ENCODE results near the gene ERC2. TPM values are rescaled to one million over a fixed set of nuclear protein-coding genes. Genes with fewer than 3 reads are reported as not detected.

The ERC2 gene
- polyA plus RNA-seq, 3 donors, result not detected

DNA sequence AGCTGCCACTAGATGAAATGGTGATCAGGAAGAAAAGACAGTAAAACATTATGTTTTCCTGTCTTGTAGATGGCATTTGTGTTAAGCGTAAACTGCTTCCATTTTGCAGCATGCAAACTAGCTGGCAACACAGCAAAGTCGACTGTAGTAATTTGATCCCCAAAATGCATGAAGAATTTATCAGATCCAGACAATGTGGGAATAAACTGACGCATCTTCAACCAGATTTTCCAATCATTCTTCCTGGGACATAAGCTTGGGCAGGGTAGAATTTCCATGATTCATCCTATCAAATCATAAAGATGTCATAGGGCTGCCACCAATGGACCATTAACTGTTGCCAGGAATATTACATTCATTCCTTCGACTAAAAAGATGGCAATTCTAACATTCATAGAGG is 260.3 kb downstream of the ERC2 start:
- Histone ChIP-seq H3K27ac (ENCODE audit: low read depth in 1 of 2, low read length in 2 of 2) (no peak overlapping the region), H3K79me2 (ENCODE audit: insufficient read depth, low read length) (no peaks in the 10 kb centered on the region), H4K20me1 (ENCODE audit: insufficient read depth, low read length) (no peaks in the 10 kb centered on the region), H3K4me3 (replicated peaks in 1 of 3; ENCODE audit: low read depth in 2 of 3, low read length in 3 of 3) (no peak overlapping the region), H3K9ac (ENCODE audit: insufficient read depth, low read length, poor library complexity, severe bottlenecking) (no peak overlapping the region), H3K9me3 (replicated peaks in 1 of 2; ENCODE audit: control insufficient read depth in 1 of 2, insufficient read depth in 1 of 2, low read length in 2 of 2) (peaks cover 0 to 4% of the 10 kb centered on the region in 2 donors), H3K4me2 (replicated peaks; ENCODE audit: extremely low read depth, low read length, poor library complexity, severe bottlenecking) (no peak overlapping the region), H3K4me1 (ENCODE audit: control insufficient read depth in 1 of 2, insufficient read depth in 2 of 2, low read length in 2 of 2) (no peaks in the 10 kb centered on the region), H2AFZ (ENCODE audit: insufficient read depth, low read depth, low read length, poor library complexity, severe bottlenecking) (no peak overlapping the region), H3K36me3 (replicated peaks in 1 of 2; ENCODE audit: control insufficient read depth in 1 of 2, insufficient read depth in 2 of 2, low read length in 2 of 2) (no peaks in the 10 kb centered on the region), H3K27me3 (ENCODE audit: control insufficient read depth in 2 of 2, insufficient read depth in 2 of 2, low read length in 2 of 2) (no peaks in the 10 kb centered on the region)
- H3K9me3 Mint-ChIP-seq, result peaks cover 0 to 10% (median under 1%) of the 10 kb centered on the region in 7 donors
- no peak overlapping the region for H3K27ac Mint-ChIP-seq
- intact Hi-C loops (cut with micrococcal nuclease), result no loop called here
- no peaks in the 10 kb centered on the region for H3K4me1 Mint-ChIP-seq
- TF ChIP-seq CTCF (IDR thresholded peaks at IDR 0.05), result no peak
- H3K36me3 Mint-ChIP-seq, result no peaks in the 10 kb centered on the region
- DNase-seq, result no peak
- peaks cover 0 to 3% (median 2%) of the 10 kb centered on the region in 3 donors for H3K27me3 Mint-ChIP-seq (ENCODE audit: low read depth in 3 of 3)
- H3K4me3 Mint-ChIP-seq, result no peak overlapping the region
- WGBS (ENCODE audit: insufficient coverage), result 100% methylated on average over 1 of the region's 4 CpGs

DNA sequence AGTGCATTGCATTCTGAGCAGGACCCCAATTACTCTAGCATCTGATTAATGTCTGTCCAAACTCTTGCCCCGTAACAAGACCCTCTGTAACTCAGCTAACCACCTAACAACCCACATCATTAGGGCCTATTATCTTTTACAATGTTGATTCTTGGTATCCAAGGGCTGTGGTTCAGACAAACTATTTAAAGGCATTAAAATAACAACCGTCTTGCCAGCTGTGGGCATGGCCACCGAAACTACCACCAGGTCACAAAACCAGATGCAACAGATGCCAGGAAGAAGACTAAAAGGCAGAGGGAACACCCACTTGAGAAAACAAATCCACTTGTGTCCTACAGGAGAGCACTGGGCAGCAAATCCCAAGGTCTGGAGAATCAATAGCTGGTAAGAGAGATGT is 262.9 kb downstream of the ERC2 start:
- Histone ChIP-seq H3K4me3 (replicated peaks in 1 of 3; ENCODE audit: low read depth in 2 of 3, low read length in 3 of 3) (no peak overlapping the region), H3K27me3 (ENCODE audit: control insufficient read depth in 2 of 2, insufficient read depth in 2 of 2, low read length in 2 of 2) (no peaks in the 10 kb centered on the region), H3K79me2 (ENCODE audit: insufficient read depth, low read length) (no peaks in the 10 kb centered on the region), H3K4me1 (ENCODE audit: control insufficient read depth in 1 of 2, insufficient read depth in 2 of 2, low read length in 2 of 2) (no peaks in the 10 kb centered on the region), H2AFZ (ENCODE audit: insufficient read depth, low read depth, low read length, poor library complexity, severe bottlenecking) (no peak overlapping the region), H3K4me2 (replicated peaks; ENCODE audit: extremely low read depth, low read length, poor library complexity, severe bottlenecking) (no peak overlapping the region), H3K27ac (ENCODE audit: low read depth in 1 of 2, low read length in 2 of 2) (no peak overlapping the region), H4K20me1 (ENCODE audit: insufficient read depth, low read length) (no peaks in the 10 kb centered on the region), H3K36me3 (replicated peaks in 1 of 2; ENCODE audit: control insufficient read depth in 1 of 2, insufficient read depth in 2 of 2, low read length in 2 of 2) (no peaks in the 10 kb centered on the region), H3K9ac (ENCODE audit: insufficient read depth, low read length, poor library complexity, severe bottlenecking) (no peak overlapping the region), H3K9me3 (replicated peaks in 1 of 2; ENCODE audit: control insufficient read depth in 1 of 2, insufficient read depth in 1 of 2, low read length in 2 of 2) (no peaks in the 10 kb centered on the region)
- no peak for TF ChIP-seq CTCF (IDR thresholded peaks at IDR 0.05)
- no peaks in the 10 kb centered on the region for H3K4me1 Mint-ChIP-seq
- H3K4me3 Mint-ChIP-seq, result no peak overlapping the region
- peaks cover 0 to 5% (median 0%) of the 10 kb centered on the region in 7 donors for H3K9me3 Mint-ChIP-seq
- H3K27me3 Mint-ChIP-seq (ENCODE audit: low read depth in 3 of 3), result peaks cover 0 to 6% (median 3%) of the 10 kb centered on the region in 3 donors
- intact Hi-C loops (cut with micrococcal nuclease), result no loop called here
- H3K27ac Mint-ChIP-seq, result no peak overlapping the region
- no peaks in the 10 kb centered on the region for H3K36me3 Mint-ChIP-seq
- WGBS (ENCODE audit: insufficient coverage), result 93% methylated on average over 2 of the region's 3 CpGs
- DNase-seq, result no peak

Measured in CD14-positive monocyte (primary cell).